Embryonic facial prominence (tissue), 1 donor: ENCODE measurements around the gene AMZ1.
"Not testable (repeated sequence)": the region's sequence is repeated elsewhere in the genome, so short reads cannot be mapped to it uniquely, and the experiment has no call there.

Experiments used
- DNase-seq: peaks from one replicate; pipeline ENCODE4 v3.0.0-alpha.2; 2016; ENCODE audit errors: extremely low spot score

Gene AMZ1

GRCh38 chr7:2691011-2691707, 3.2 kb downstream of the AMZ1 start:
- no peak for DNase-seq

GRCh38 chr7:2691932-2692439, 4.0 kb downstream of the AMZ1 start:
- DNase-seq = not testable (repeated sequence)

- no peak for DNase-seq
These were observed 4.5 kb downstream of the AMZ1 start for GRCh38 chr7:2692543-2692942.

GRCh38 chr7:2693420-2694121, 5.6 kb downstream of the AMZ1 start:
- DNase-seq = not testable (repeated sequence)

GRCh38 chr7:2694122-2694436, 6.1 kb downstream of the AMZ1 start:
- not testable (repeated sequence) for DNase-seq

GRCh38 chr7:2698581-2699288, 10.7 kb downstream of the AMZ1 start:
- DNase-seq = no peak

GRCh38 chr7:2699289-2699620, 11.3 kb downstream of the AMZ1 start:
- DNase-seq = no peak

GRCh38 chr7:2700141-2700850, 12.3 kb downstream of the AMZ1 start:
- DNase-seq = no peak

GRCh38 chr7:2701424-2701823, 13.4 kb downstream of the AMZ1 start:
- DNase-seq = no peak

- no peak for DNase-seq
These were observed 14.0 kb downstream of the AMZ1 start for GRCh38 chr7:2701832-2702593.

- no peak for DNase-seq
These were observed 14.6 kb downstream of the AMZ1 start for GRCh38 chr7:2702594-2702957.

- DNase-seq = no peak
These were observed 17.5 kb downstream of the AMZ1 start for GRCh38 chr7:2705371-2706096.

GRCh38 chr7:2706685-2707126, 18.7 kb downstream of the AMZ1 start:
- no peak for DNase-seq

GRCh38 chr7:2707481-2707880, 19.5 kb downstream of the AMZ1 start:
- DNase-seq = no peak

- DNase-seq = no peak
These were observed 20.0 kb downstream of the AMZ1 start for GRCh38 chr7:2708041-2708440.

- DNase-seq = no peak
These were observed 20.7 kb downstream of the AMZ1 start for GRCh38 chr7:2708547-2709310.

GRCh38 chr7:2709553-2710285, 21.7 kb downstream of the AMZ1 start:
- DNase-seq = no peak

GRCh38 chr7:2710286-2710655, 22.3 kb downstream of the AMZ1 start:
- no peak for DNase-seq

GRCh38 chr7:2710901-2711551, 23.0 kb downstream of the AMZ1 start:
- no peak for DNase-seq
